ENCODE results near the gene C19orf44. TPM values are rescaled to one million over a fixed set of nuclear protein-coding genes. Genes with fewer than 3 reads are reported as not detected.
"Not testable (repeated sequence)": the region's sequence is repeated elsewhere in the genome, so short reads cannot be mapped to it uniquely, and the experiment has no call there.

Gene C19orf44
- total RNA-seq (2014; rRNA removed) (2.5 and 5.2 TPM in 2 replicates), Bru-seq, nascent RNA (percentile 51 among the genes with signal in this experiment), BruChase-seq, experiment 1, labeled RNA remaining after a 6-hour chase (percentile 59 among the genes with signal in this experiment), BruChase-seq, experiment 2, labeled RNA remaining after a 2-hour chase (percentile 55 among the genes with signal in this experiment)
- long read RNA-seq, partial matches to known transcripts = 0 of 9 reads
- long read RNA-seq, other reads (novel, unspliced or antisense) = 9 of 9 reads

GRCh38 chr19:16495982-16496612 is at the start of gene C19orf44, which contains the start of gene CALR3:
C19orf44 (plus strand) TSS chr19:16496394; CDS start chr19:16500793, 4,399 bp downstream.
CALR3 (minus strand) TSS chr19:16496167; CDS start chr19:16496129, 38 bp downstream.
- DNase-seq = peak; percentile 99
- no TSS peak for BruUV-seq (replicated peaks)
- ChIA-PET CTCF (interaction anchor here (0.5 to 0.6 kb wide), 2 partner anchors 80 to 96 kb away, joined by 4 read pairs; no protein-coding TSS in a partner anchor), POLR2A (ENCODE audit: unreplicated experiment) (interaction anchor here (0.5 kb wide), 1 partner anchor 74 kb away, joined by 3 read pairs; no protein-coding TSS in a partner anchor)
- ATAC-seq = peak; percentile 98
- Histone ChIP-seq H3K4me2 (ENCODE audit: low read length) (peak within 1 kb of the TSS; percentile 91), H3K79me2 (ENCODE audit: low read length) (peaks cover 20% of the 10 kb centered on the region), H3K36me3 (ENCODE audit: low read depth, low read length) (0 out of 2 replicates have a peak, but pooled peaks cover 3% of the 10 kb centered on the region), H3F3A (ENCODE audit: low read length, unreplicated experiment) (no peaks in the 10 kb centered on the region), H3K27ac (ENCODE audit: low read length) (0 out of 2 replicates have a peak within 1 kb of the TSS, but pooled peaks have one; percentile 7), H3K9me3 (ENCODE audit: low read length) (no peaks in the 10 kb centered on the region), H2AFZ (ENCODE audit: low read length) (peak within 1 kb of the TSS; percentile 96), H3K4me3 (ENCODE audit: low read length) (peak within 1 kb of the TSS; percentile 84), H3K27me3 (ENCODE audit: low read length) (no peaks in the 10 kb centered on the region), H3K4me1 (ENCODE audit: insufficient read depth, low read length) (peaks cover 18% of the 10 kb centered on the region), H3K9ac (ENCODE audit: low read length) (peak within 1 kb of the TSS; percentile 69), H4K20me1 (ENCODE audit: low read length) (no peaks in the 10 kb centered on the region), H3K9me2 (replicated peaks; ENCODE audit: low read length) (no peaks in the 10 kb centered on the region)
- intact Hi-C loops (cut with micrococcal nuclease) = no loop called here
- TF ChIP-seq CTCF (conservative IDR thresholded peaks at IDR 0.05; ENCODE audit: low read depth, low read length) = no peak
- TF ChIP-seq EZH2phosphoT487 (IDR thresholded peaks at IDR 0.05; ENCODE audit: borderline replicate concordance, low read length) = no peak
- no peak for TF ChIP-seq EZH2 (IDR thresholded peaks at IDR 0.05; ENCODE audit: low read length, unreplicated experiment)

- Histone ChIP-seq H3F3A (ENCODE audit: low read length, unreplicated experiment) (no peaks in the 10 kb centered on the region), H3K9me3 (ENCODE audit: low read length) (no peaks in the 10 kb centered on the region), H4K20me1 (ENCODE audit: low read length) (peaks cover 50% of the 10 kb centered on the region), H3K4me3 (ENCODE audit: low read length) (no peak overlapping the region), H3K4me1 (ENCODE audit: insufficient read depth, low read length) (peaks cover 13% of the 10 kb centered on the region), H3K27me3 (ENCODE audit: low read length) (no peaks in the 10 kb centered on the region), H3K36me3 (ENCODE audit: low read depth, low read length) (peaks cover 5% of the 10 kb centered on the region; the same call in 1 of the 2 replicates), H3K79me2 (ENCODE audit: low read length) (peaks cover 97% of the 10 kb centered on the region), H3K9me2 (replicated peaks; ENCODE audit: low read length) (no peaks in the 10 kb centered on the region), H2AFZ (ENCODE audit: low read length) (no peak overlapping the region), H3K27ac (ENCODE audit: low read length) (no peak overlapping the region), H3K4me2 (ENCODE audit: low read length) (no peak overlapping the region), H3K9ac (ENCODE audit: low read length) (no peak overlapping the region)
- TF ChIP-seq EZH2phosphoT487 (IDR thresholded peaks at IDR 0.05; ENCODE audit: borderline replicate concordance, low read length) = no peak
- TF ChIP-seq CTCF (conservative IDR thresholded peaks at IDR 0.05; ENCODE audit: low read depth, low read length) = no peak
- TF ChIP-seq EZH2 (IDR thresholded peaks at IDR 0.05; ENCODE audit: low read length, unreplicated experiment) = no peak
- ATAC-seq = no peak
- BruUV-seq (replicated peaks) = no TSS peak
- ChIA-PET CTCF (no interaction called here), POLR2A (ENCODE audit: unreplicated experiment) (no interaction called here)
- intact Hi-C loops (cut with micrococcal nuclease) = no loop called here
- DNase-seq = no peak
Observed at GRCh38 chr19:16446724-16447368, 49.3 kb upstream of the C19orf44 start.

- H3K9me2 ChIP-seq (replicated peaks; ENCODE audit: low read length); H3K27me3 ChIP-seq (ENCODE audit: low read length); H3K36me3 ChIP-seq (ENCODE audit: low read depth, low read length); CTCF ChIA-PET; ATAC-seq; H2AFZ ChIP-seq (ENCODE audit: low read length); intact Hi-C loops (cut with micrococcal nuclease); DNase-seq; H3K4me3 ChIP-seq (ENCODE audit: low read length); H3K9ac ChIP-seq (ENCODE audit: low read length); H3K9me3 ChIP-seq (ENCODE audit: low read length); POLR2A ChIA-PET (ENCODE audit: unreplicated experiment); H3F3A ChIP-seq (ENCODE audit: low read length, unreplicated experiment); H3K27ac ChIP-seq (ENCODE audit: low read length); BruUV-seq (replicated peaks); H3K4me2 ChIP-seq (ENCODE audit: low read length): not testable (repeated sequence)
- Histone ChIP-seq H4K20me1 (ENCODE audit: low read length) (peaks cover 43% of the 10 kb centered on the region), H3K79me2 (ENCODE audit: low read length) (peaks cover 98% of the 10 kb centered on the region), H3K4me1 (ENCODE audit: insufficient read depth, low read length) (peaks cover 13% of the 10 kb centered on the region)
Observed at GRCh38 chr19:16448872-16449271, 47.3 kb upstream of the C19orf44 start.

Data from PC-3 (cell line).